A204.1 (cell line): ENCODE data around the gene ATP2A3.

Source experiments
- FAIRE-seq: peaks from 2 replicates; lab custom pipeline; 2012; peaks lifted over from hg19 to GRCh38; lab: Jason Lieb, UNC

The ATP2A3 gene

DNA sequence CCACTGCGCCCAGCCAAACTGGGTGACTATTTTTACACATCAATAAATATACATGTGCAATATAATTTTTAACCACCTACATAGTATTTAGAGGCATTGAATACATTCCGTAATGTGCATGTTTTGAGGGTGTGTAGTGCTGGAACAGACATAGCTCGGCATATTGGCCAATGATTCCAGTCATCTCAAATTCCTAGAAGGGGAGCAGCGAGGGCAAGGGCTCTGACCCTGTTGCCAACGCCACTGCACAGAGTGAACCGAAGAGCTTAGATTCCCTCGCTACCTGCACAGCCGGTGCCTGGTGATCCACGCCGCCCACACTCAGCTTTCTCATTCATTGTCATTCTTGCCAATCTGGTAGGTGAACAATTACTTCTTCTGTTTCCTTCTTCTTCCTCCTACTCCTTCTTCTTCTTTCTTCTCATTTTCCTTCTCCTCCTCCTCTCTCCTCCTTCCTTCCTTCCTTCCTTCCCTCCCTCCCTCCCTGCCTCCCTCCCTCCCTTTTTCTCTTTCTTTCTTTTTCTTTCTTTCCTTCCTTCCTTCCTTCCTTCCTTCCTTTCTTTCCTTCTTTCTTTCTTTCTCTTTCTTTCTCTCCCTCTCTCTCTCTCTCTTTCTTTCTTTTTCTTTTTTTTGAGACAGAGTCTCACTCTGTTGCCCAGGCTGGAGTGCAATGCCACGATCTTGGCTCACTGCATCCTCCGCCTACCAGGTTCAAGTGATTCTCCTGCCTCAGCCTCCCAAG lies 26.3 kb upstream of the ATP2A3 start:
- no peak for FAIRE-seq

DNA sequence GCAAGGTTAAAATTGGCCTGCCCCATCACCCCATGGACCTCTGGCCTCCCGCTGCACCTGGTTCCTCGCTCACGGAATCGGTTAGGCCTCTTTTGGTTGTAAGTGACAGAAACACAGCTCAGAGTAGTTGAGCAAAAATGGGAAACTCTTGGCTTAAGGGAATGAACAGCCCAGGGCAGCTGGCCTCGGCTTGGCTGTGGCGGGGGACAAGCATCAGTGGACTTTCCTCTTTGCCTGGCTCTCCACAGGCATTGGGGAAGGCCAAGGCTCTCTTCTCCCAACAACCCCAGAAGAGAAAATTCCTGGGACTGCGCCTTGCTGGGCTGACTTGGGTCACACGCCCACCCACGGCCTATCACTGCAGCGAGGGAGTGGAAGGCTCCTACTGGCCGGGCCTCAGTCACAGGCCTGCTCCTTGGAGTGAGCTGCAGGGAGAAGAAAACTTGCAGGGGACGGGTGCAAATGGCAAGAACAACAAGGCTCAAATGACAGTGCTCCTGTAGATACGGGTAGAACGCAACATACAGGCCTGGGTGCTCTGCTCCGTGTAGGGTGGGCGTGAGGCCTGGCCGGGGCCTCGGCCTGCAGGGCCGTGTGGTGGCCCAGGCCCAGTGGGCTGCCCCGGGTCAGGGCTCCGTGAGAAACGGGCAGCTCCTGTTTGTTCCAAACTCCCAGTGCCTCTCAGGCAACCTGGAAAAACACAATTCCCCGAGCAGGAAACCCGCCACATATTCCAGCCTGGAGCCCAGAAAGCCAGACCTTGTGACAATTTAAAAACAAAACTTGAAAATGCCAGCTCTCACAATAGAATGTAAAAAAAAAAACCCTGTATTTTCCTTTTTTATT lies 25.0 kb upstream of the ATP2A3 start:
- FAIRE-seq = no peak

DNA sequence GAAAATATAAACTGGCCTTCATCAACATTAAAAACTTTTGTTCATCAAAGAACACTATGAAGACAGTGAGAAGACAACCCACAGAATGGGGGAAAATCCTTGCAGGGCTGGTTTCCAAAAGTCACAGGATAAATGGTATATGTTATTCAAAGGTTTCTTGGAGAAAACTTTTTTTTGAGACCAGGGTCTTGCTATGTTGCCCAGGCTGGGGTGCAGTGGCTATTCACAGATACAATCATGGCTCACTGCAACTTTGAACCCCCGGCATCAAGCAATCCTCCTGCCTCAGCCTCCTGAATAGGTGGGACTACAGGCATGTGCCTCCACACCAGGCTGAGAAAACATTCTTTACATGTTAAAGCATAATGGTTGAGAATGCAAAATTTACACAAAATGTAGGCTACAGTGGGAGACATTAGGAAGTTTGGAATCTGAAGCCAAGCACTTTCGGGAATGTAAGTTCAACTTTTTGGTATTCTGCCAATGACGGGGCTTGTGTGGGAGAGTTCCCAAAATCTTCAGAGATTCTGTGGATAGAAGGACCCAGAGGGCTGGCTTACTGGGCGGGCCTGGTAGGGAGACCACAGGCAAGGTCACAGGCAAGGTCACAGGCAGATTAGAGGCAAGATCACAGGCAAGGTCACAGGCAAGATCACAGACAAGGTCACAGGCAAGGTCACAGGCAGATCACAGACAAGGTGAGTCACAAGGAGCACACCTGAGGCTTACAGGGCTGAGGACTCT lies 24.2 kb upstream of the ATP2A3 start:
- FAIRE-seq = no peak

DNA sequence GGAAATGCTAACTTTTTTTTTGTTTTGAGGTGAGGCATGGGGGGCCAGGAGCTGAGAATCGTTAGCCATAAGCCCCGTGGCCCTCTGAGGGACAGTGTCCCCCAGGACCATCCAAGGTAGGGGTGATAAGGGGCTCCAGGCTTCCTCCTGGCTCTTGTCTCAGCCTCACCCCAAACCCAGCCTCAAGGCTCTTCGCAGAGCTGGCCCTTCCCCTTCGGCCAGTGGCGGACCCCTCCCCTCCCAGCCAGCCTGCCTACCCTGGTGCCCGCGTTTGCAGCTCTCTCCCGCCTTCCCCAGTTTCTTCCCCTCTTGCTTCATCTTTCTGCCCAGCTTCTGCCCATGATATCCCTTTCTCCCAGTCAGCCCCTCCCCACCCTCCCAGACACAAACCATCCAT lies 22.7 kb upstream of the ATP2A3 start:
- FAIRE-seq = no peak

DNA sequence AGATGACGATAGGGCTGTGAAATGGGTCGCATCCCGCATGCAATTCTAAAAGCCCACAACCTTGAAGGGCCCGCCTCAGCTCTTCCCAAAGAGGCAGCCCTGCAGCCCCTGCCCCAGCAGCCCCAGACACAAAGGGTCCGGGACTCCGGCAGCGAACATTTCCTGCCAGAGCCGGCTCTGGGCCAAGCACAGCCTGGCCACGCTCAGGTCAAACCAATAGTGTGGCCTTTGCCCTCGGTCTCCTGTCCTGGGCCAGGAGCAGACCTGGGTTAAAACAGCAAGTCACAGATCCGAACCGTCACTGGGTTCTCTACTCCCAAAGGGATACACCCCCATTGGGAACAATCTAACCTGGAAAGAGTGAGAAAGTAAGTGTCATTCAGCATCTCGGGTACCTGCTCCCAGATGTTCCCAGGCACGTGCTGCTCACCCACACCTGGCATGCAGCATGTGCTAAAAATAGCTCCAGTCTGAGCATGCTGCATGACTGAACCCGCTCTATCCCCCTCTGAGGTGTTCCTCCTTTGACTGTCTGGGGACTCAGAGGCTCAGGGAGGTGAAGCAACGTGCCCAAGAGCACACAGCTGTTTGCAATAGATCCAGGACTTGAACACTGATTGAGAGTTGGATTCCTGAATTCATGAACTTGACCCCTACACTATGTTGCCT lies 22.2 kb upstream of the ATP2A3 start:
- FAIRE-seq = no peak

DNA sequence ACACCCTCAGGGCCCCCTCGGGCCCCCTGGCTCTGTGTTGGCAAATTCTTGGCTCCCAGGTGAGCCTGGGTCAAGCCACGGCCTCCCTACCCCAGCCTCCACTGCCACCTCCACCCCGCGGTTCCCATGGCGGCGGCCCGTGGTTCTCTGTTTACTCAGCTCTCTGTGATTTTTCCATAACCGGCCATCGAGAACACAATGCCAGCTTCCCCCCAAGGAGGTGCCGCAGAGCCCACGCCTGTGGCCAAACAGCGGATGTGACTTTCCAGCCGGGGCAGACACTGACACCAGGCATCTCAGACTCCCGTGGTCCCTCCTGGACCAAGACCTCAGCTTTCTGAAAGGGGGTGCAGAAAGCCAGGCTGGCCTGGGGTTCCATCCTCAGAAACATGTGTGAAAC lies 21.6 kb upstream of the ATP2A3 start:
- FAIRE-seq = no peak

DNA sequence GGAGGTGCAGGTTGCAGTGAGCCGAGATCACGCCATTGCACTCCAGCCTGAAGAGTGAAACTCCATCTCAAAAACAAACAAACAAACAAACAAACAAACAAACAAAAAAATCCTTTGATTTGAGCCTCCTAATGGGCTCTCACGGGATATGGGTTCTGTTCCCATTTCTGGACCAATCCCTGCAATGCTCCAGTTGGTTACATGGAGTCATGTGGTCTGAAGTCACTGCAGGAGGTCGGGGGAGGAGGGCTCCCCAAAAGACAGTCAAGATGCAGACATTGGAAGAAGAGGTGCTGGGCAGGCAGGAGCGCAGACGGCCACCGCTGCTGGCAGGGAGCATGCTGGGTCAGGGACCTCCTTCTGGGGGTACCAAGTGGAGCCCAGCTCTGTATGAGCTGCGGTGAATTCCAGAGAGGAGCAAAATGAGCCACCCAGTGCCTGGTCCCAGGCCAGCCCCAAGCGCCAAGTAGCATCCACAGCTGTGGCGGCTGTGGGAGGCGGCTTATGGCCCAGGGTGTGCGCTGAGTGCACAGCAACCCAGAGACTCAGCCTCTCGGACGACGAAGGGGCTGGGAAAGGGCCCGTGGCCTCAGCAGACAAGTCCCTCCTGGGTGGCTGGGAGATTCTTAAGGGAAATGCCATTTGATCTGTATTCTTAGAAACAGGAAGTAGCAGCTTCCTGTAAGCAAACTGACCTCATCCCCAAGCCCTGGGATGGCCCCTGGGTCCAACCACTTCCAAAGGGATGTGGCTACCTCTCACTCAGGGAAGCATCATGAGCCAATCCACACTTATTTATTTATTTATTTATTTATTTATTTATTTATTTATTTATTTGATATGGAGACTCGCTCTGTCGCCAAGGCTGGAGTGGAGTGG lies 19.6 kb upstream of the ATP2A3 start:
- FAIRE-seq = no peak

DNA sequence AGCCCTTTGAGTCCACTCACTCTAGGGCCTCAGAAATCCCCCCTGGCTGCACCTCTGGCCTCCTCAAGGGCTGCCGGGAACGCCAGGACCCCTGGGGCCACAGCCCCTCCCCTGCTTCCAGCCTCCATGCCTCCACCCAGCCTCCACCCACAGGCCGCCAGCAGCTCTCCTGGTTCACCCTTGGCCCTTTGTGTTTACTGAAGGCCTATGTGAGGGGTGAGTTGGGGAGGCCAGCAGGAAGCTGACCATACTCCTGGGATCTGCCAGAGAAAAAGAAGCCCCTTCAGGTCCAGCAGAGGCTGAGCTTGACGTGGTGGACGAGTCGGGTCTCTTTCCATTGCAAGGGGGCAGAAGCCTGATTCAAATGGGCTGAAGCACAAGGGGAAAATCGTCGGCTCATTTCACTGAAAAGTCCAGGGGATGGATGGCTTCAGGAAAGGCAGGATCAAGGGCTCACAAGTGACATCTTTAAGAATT lies 18.3 kb upstream of the ATP2A3 start:
- no peak for FAIRE-seq

DNA sequence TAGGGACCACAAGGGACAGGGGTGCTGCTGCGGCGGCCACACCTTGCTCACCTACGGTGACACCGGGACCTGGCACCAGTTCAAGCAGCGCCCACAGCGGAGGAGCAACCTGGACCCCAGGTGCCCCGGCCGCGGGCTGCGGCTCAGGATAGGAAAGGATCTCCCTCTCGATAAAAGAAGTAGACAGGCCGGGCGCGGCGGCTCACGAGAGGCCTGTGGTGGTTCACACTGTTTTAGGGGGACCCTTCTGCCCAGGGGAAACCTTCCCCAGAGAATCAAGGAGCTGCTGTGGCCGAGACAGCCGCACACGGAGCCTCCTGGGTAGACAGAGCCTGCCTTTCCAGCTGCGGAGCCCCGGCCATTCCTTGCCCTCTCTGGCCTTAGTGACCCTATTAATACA lies 17.9 kb upstream of the ATP2A3 start:
- no peak for FAIRE-seq

DNA sequence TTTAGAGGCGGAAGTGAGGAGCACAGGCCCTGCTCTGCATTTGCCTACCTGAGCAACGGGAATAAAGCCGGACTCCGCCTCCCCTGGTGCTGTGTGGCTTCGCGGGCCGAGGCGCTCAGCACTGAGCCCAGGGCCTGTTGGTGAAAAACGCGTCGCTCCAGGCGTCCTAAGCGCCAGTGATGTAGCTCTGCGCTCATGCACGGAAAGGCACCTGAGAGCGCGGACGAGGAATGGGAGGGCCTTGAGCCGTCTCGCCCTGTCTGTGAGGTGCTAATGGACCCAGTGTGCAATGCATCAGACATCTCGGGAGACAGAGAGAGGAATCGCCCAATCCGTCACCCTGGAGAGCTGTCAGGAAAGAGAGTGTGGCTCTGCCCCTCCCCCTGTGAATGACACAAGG lies 17.2 kb upstream of the ATP2A3 start:
- no peak for FAIRE-seq

DNA sequence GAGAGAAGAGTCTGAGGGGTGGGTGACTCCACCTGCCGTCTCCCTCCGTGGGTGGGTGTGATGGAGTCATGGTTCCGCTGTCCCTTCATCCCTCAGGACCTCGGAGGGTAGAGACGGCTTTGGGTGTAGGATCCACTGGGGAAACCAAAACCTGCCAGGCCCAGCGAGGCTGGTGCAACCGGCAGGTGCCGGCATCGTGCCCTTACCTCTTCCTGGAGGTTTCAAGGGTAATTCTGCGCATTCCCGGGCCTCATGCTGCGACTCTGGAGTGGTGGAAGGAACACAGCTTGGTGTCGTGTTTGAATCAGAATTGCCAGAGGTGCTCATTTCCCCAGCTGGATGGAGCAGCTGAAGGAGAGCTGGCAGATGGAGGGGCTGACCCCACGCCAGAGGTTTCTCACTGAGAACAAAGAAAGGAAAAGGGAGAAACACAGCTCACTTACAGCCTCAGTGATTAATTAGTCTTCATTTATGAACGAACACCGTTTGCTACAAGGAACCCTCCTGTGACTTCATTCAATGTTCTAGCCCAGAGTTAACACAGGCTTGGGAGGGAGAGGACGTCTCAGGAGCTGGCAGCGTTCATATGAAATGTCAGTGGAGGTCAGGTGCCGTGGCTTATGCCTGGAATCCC lies 16.3 kb upstream of the ATP2A3 start:
- FAIRE-seq = no peak

DNA sequence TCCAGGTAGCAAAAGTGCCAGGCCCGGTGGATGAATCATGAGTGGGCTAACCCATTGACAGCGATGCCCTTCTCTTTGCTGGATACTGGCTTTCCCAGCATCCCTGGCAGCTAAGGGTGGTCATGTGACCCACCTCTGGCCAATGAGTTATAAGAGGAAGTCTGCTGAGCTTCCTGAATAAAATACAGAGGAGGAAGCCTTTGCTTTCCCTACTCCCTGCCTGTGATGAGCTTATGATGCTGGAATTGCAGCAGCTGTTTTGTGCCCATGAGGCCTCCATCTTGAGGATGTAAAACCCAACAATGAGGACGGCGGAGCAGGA lies 15.0 kb upstream of the ATP2A3 start:
- no peak for FAIRE-seq

DNA sequence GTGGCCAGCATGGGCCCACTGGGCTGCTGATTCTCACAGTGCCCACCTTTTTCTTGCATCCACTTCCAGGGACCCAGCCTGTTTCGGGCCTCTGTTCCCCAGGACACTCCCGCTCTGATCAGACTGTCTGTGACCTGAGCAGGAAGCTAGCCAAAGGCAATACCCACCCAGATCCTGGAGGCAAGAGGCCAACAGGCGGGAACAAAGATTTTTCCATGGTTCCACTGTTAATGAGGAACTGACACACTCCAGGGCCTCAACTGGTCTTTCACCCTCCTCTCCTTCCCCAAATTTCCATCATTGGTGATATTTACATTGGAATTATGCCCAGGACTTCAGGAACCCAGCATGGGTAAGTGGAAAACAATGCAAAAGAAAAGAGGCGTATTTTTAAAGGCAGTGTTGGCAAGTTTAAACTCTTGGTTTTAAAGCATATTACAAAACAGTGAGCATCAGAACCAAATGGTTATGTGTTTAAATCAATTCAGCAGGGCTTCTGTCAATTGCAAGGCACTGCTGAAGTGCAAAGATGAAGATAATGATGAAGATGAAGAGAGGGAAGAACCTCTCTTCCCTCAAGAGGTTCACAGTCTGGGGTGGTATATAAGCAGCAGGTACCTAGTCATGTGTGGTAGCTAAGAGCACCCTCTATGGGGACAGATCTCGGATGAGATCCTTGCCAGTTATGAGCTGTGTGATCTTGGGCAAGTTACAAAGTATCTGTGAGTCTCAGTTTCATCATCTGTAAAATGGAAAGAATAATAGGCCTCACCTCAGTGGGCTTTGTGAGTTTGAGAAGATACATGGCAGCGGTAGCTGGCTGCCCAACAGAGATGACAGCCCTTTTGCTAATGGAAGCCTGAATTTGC lies 14.4 kb upstream of the ATP2A3 start:
- FAIRE-seq = no peak

DNA sequence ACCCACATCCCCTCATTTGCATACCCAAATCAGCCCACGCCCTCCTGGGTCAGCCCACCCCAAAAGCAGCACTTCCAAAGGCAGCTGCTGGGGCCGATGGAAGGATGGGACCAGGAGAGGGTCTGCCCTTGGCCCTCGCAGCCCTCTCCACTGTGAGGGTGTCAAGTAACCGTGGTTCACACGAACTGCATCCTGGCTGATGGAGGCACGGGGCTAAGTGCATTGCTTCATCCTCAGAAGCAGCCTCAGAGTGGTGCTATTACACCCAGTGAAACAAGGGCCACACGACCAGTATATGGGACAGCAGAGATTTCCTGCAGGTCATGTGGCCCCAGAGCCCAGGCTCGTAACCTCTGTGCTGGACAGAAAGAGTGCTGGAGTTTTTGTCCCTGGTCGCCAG lies 13.2 kb upstream of the ATP2A3 start:
- FAIRE-seq = no peak

DNA sequence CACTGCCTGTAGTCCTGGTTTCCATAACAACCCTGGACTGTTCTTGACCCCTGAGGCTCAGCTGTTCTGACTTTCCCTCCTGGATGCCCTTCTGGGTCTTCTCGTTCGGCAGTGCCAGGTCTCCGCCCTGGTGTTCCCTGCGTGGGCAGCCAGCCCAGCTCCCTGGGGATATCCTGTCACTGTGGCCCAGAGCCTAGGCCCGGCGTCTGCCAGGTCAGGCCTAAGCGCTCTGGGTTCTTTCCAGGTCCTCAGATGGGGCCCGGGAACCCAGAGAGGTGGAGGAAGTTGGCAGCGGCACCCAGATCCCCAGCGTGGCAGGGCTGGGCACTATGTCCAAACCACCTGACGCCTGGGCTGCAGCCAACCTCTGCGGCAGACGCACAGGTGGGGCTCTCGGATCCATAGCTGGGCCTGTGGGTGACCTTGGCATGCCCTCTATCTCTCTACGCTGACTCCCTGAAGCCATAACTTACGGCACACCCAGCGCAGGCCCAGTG lies 12.5 kb upstream of the ATP2A3 start:
- no peak for FAIRE-seq

DNA sequence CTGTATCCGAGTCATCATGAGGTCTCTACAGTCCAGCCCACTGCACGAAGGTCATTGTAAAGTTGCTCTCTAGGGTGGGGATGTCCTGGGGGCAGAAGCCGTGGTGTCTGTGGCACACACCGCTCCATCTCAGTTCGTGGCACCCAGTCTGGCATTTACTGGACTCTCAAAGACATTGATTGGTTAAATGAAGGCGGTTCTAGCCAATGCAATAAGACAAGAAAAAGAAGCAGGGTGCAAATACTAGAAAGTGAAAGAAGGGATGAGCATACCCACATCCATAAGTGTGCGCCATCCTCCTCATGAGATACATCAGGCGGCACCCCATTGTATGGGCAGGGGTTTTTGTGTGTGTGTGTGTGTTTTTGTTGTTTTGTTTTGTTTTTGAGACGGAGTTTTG lies 10.7 kb upstream of the ATP2A3 start:
- FAIRE-seq = no peak

DNA sequence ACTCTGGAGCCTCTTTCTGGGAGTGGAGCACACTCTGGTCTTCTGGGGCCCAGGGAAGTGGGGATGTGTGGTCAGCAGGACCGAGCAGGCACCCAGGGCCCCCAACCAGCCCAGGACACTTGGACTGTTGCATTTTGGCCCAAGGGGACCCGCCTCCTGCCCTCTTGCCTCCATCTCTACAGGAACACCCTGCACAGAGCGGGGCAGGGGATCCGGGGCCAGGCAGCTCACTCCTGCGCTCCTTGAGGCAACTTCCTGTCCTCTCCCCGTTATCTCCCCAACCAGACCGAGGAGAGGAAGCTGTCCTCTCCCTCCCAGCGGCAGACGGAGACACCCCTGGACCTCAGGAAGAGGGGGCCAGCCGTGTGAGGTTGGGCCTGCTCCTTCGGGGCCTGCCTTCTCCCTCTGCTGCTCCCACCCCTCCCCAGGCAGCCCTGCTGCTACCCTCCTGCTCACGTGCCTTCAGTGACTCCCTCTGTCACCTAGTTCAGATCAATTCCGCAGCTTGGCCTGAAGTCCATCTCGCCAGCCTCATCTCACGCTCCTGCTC lies 10.0 kb upstream of the ATP2A3 start:
- FAIRE-seq = no peak

DNA sequence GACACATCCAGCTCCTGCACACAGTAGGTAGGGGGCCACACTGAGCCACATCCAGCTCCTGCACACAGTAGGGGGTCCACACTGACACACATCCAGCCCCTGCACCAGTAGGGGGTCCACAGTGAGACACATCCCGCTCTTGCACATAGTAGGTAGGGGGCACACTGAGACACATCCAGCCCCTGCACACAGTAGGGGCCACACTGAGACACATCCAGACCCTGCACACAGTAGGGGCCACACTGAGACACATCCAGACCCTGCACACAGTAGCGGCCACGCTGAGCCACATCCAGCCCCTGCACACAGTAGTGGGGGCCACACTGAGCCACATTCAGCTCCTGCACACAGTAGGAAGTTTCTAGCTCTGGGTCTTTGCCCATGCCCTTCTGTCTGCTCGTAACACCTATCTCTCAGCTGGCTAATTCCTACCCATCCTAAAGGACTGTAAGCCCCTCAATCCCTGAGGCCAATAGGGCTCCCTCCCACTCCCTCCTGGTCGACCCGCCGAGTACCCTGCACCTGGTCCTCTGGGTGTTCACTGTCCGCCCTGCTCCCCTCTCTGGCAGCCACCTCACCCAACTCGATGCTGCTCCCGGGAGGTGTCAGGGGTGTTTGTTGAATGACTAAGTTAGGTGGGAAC lies 9.4 kb upstream of the ATP2A3 start:
- FAIRE-seq = no peak

DNA sequence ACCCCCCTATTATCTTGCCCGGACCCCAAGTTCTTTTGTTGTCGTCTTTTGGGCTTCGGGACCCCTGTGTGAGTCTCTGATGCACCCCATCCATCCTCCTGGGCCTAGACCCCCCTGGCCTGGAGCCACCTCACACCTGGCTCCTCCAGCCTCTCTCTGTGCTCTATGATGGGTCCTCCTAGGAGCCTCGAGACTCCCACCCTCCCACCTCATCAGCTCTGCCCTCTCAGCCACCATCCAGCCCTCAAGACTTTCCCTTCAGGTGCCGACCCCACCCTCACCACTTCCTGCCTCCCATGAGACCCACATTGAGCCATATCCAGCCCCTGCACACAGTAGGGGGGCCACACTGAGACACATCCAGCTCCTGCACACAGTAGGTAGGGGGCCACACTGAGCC lies 8.7 kb upstream of the ATP2A3 start:
- no peak for FAIRE-seq
